ENCODE results near the gene ARHGAP4. TPM values are rescaled to one million over a fixed set of nuclear protein-coding genes. Genes with fewer than 3 reads are reported as not detected.

ARHGAP4 gene
- total and polyA plus RNA-seq, 4 donors, result 34.2 to 114 (median 80.4) TPM

DNA sequence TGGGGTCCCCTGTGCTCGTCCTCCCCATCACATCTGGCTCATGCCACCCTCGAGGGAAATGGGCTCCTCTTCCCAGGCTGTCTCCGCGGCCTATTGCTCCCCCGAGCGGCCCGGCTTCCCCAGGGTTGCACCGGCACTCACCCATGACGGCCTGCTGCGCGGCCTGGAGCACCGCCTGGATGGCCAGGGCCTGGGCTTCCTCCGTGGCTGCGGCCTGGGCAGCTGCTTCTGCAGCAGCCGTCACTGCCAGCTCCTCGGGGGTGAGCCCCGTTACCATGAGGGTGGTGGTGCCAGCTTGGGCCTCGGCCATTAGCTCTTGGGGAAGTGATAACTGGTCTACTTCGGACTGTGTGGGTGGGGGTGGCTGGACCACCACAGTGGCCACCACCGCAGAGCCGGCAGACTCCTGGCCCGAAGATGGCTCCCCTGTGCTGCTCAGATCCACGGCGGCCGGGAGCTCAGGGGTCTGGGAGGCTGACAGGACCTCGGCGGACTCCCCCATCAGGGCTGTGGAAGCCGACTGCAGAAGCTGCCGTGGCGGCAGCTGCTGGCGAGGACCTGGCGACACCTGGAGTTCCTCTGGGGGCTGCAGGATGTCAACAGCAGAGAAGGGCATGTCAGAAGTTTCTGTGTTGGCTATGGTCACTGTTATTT, 26.4 kb upstream of the ARHGAP4 start:
- TF ChIP-seq, protein P1, sequence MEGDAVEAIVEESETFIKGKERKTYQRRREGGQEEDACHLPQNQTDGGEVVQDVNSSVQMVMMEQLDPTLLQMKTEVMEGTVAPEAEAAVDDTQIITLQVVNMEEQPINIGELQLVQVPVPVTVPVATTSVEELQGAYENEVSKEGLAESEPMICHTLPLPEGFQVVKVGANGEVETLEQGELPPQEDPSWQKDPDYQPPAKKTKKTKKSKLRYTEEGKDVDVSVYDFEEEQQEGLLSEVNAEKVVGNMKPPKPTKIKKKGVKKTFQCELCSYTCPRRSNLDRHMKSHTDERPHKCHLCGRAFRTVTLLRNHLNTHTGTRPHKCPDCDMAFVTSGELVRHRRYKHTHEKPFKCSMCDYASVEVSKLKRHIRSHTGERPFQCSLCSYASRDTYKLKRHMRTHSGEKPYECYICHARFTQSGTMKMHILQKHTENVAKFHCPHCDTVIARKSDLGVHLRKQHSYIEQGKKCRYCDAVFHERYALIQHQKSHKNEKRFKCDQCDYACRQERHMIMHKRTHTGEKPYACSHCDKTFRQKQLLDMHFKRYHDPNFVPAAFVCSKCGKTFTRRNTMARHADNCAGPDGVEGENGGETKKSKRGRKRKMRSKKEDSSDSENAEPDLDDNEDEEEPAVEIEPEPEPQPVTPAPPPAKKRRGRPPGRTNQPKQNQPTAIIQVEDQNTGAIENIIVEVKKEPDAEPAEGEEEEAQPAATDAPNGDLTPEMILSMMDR (IDR thresholded peaks at IDR 0.05; ENCODE audit: control extremely low read depth, extremely low read depth), result no peak
- no peak for DNase-seq
- Histone ChIP-seq H3K4me3 (no peak overlapping the region), H3K27me3 (ENCODE audit: control insufficient read depth in 3 of 3, insufficient read depth in 3 of 3, low read length in 2 of 3) (no peaks in the 10 kb centered on the region), H3K4me1 (ENCODE audit: control insufficient read depth in 5 of 5, insufficient read depth in 5 of 5, low read length in 5 of 5) (peaks cover 0 to 13% (median 3%) of the 10 kb centered on the region in 5 donors), H3K36me3 (ENCODE audit: control insufficient read depth in 4 of 4, insufficient read depth in 4 of 4, low read length in 4 of 4) (peaks cover 11 to 75% (median 37%) of the 10 kb centered on the region in 4 donors), H3K9ac (ENCODE audit: insufficient read depth in 1 of 2, low read length in 2 of 2) (no peak overlapping the region), H3K9me3 (ENCODE audit: control insufficient read depth in 4 of 4, insufficient read depth in 3 of 4, low read length in 3 of 4) (peaks cover 0 to 2% (median 0%) of the 10 kb centered on the region in 4 donors), H3K27ac (ENCODE audit: low read depth in 1 of 2, low read length in 1 of 2) (no peak overlapping the region)
- ATAC-seq (ENCODE audit: insufficient read depth, low FRiP score), result no peak
- whole genome bisulfite sequencing, 2 donors, result 94 to 96% methylated on average over 25 to 32 of the region's 32 CpGs

GRCh38 chrX:153951683-153952372, 25.8 kb upstream of the ARHGAP4 start:
- H3K27me3 ChIP-seq (ENCODE audit: control insufficient read depth in 3 of 3, insufficient read depth in 3 of 3, low read length in 2 of 3), result no peaks in the 10 kb centered on the region
- no peak overlapping the region for H3K4me3 ChIP-seq
- H3K4me1 ChIP-seq (ENCODE audit: control insufficient read depth in 5 of 5, insufficient read depth in 5 of 5, low read length in 5 of 5), result peaks cover 0 to 13% (median 3%) of the 10 kb centered on the region in 5 donors
- 95 to 99% methylated on average over 24 to 28 of the region's 28 CpGs for WGBS, 2 donors
- no peak for DNase-seq
- TF ChIP-seq, protein P1 (IDR thresholded peaks at IDR 0.05; ENCODE audit: control extremely low read depth, extremely low read depth), result no peak
- no peak for ATAC-seq (ENCODE audit: insufficient read depth, low FRiP score)
- peaks cover 11 to 68% (median 38%) of the 10 kb centered on the region in 4 donors for H3K36me3 ChIP-seq (ENCODE audit: control insufficient read depth in 4 of 4, insufficient read depth in 4 of 4, low read length in 4 of 4)
- peaks cover 0 to 2% (median 0%) of the 10 kb centered on the region in 4 donors for H3K9me3 ChIP-seq (ENCODE audit: control insufficient read depth in 4 of 4, insufficient read depth in 3 of 4, low read length in 3 of 4)
- no peak overlapping the region for H3K9ac ChIP-seq (ENCODE audit: insufficient read depth in 1 of 2, low read length in 2 of 2)
- H3K27ac ChIP-seq (ENCODE audit: low read depth in 1 of 2, low read length in 1 of 2), result no peak overlapping the region

DNA sequence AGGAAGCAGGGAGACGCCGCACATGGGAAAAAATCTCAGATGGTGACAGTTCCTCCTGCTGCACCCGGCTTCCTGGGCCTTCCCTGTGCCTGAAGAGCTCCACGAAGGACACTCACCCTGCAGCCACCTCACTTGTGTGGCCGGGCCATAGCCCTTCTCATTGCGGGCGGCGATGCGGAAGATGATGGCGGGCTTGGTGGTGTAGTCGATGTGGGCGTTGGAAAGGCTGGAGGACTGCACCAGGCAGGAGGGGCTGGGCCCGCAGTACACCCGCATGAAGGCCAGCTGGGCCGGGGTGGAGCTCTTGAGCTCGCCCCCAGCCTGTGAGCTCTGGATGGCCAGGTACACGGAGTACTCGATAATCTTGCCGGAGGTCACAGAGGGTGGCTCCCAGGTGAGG, 24.1 kb upstream of the ARHGAP4 start:
- no peak for ATAC-seq (ENCODE audit: insufficient read depth, low FRiP score)
- peaks cover 0 to 2% (median 0%) of the 10 kb centered on the region in 4 donors for H3K9me3 ChIP-seq (ENCODE audit: control insufficient read depth in 4 of 4, insufficient read depth in 3 of 4, low read length in 3 of 4)
- H3K36me3 ChIP-seq (ENCODE audit: control insufficient read depth in 4 of 4, insufficient read depth in 4 of 4, low read length in 4 of 4), result peaks cover 11 to 53% (median 25%) of the 10 kb centered on the region in 4 donors

More for the DNA sequence above, 24.1 kb upstream of the ARHGAP4 start:
- Histone ChIP-seq H3K4me1 (ENCODE audit: control insufficient read depth in 5 of 5, insufficient read depth in 5 of 5, low read length in 5 of 5) (peaks cover 0 to 13% (median 3%) of the 10 kb centered on the region in 5 donors), H3K9ac (ENCODE audit: insufficient read depth in 1 of 2, low read length in 2 of 2) (no peak overlapping the region), H3K27me3 (ENCODE audit: control insufficient read depth in 3 of 3, insufficient read depth in 3 of 3, low read length in 2 of 3) (no peaks in the 10 kb centered on the region), H3K4me3 (no peak overlapping the region), H3K27ac (ENCODE audit: low read depth in 1 of 2, low read length in 1 of 2) (no peak overlapping the region)
- 89 to 95% methylated on average over 4 to 19 of the region's 19 CpGs for WGBS, 2 donors
- TF ChIP-seq, protein P1 (IDR thresholded peaks at IDR 0.05; ENCODE audit: control extremely low read depth, extremely low read depth), result no peak
- DNase-seq, result no peak

Data from lung (tissue), 12 donors.